ENCODE data around the gene CLEC10A.

The CLEC10A gene

GRCh38 chr17:7043497-7044198 lies 36.4 kb downstream of the CLEC10A start, which contains the start of gene SLC16A11:
Gene SLC16A11, minus strand, starts transcription at chr17:7044092. Its CDS starts 579 bp downstream, at chr17:7043513.
- DNase-seq (ENCODE audit: extremely low spot score), result no peak
- CTCF ChIA-PET, result no interaction called here
- POLR2A ChIA-PET, result interaction anchor here (0.6 kb wide), 1 partner anchor 8 kb away, joined by 3 read pairs; the partner anchor contains the start of gene SLC16A13
- TF ChIP-seq ZNF384 (IDR thresholded peaks at IDR 0.05), result no peak
- no peak for TF ChIP-seq LEF1 (IDR thresholded peaks at IDR 0.05; ENCODE audit: borderline replicate concordance)
- no peak for TF ChIP-seq SUZ12 (IDR thresholded peaks at IDR 0.05)
- TF ChIP-seq SP1 (IDR thresholded peaks at IDR 0.05), result no peak
- no peak for TF ChIP-seq HDGF (IDR thresholded peaks at IDR 0.05; ENCODE audit: borderline replicate concordance)
- TF ChIP-seq TARDBP (IDR thresholded peaks at IDR 0.05), result no peak
- no peak for TF ChIP-seq ELF4 (IDR thresholded peaks at IDR 0.05)

- TF ChIP-seq, protein P1, sequence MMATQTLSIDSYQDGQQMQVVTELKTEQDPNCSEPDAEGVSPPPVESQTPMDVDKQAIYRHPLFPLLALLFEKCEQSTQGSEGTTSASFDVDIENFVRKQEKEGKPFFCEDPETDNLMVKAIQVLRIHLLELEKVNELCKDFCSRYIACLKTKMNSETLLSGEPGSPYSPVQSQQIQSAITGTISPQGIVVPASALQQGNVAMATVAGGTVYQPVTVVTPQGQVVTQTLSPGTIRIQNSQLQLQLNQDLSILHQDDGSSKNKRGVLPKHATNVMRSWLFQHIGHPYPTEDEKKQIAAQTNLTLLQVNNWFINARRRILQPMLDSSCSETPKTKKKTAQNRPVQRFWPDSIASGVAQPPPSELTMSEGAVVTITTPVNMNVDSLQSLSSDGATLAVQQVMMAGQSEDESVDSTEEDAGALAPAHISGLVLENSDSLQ (IDR thresholded peaks at IDR 0.05), result no peak
- TF ChIP-seq LEF1 (IDR thresholded peaks at IDR 0.05; ENCODE audit: borderline replicate concordance) (no peak), FOXA1 (IDR thresholded peaks at IDR 0.05) (no peak), CTBP1 (IDR thresholded peaks at IDR 0.05; ENCODE audit: borderline replicate concordance) (no peak), FOXK2 (IDR thresholded peaks at IDR 0.05) (no peak), SUZ12 (IDR thresholded peaks at IDR 0.05) (no peak), HDGF (IDR thresholded peaks at IDR 0.05; ENCODE audit: borderline replicate concordance) (no peak)
- POLR2A ChIA-PET, result no interaction called here
- CTCF ChIA-PET, result no interaction called here
- DNase-seq (ENCODE audit: extremely low spot score), result no peak
These were observed 36.9 kb downstream of the CLEC10A start for GRCh38 chr17:7043182-7043496.

- ChIA-PET CTCF (no interaction called here), POLR2A (no interaction called here)
- TF ChIP-seq LEF1 (IDR thresholded peaks at IDR 0.05; ENCODE audit: borderline replicate concordance), result no peak
- no peak for TF ChIP-seq HDGF (IDR thresholded peaks at IDR 0.05; ENCODE audit: borderline replicate concordance)
- no peak for TF ChIP-seq FOXA1 (IDR thresholded peaks at IDR 0.05)
- TF ChIP-seq L3MBTL2 (conservative IDR thresholded peaks at IDR 0.05), result no peak
- TF ChIP-seq SP1 (IDR thresholded peaks at IDR 0.05), result no peak
- no peak for TF ChIP-seq FOXM1 (IDR thresholded peaks at IDR 0.05; ENCODE audit: borderline replicate concordance)
- no peak for TF ChIP-seq NFRKB (IDR thresholded peaks at IDR 0.05)
- TF ChIP-seq CTBP1 (IDR thresholded peaks at IDR 0.05; ENCODE audit: borderline replicate concordance), result no peak
- no peak for TF ChIP-seq ELF4 (IDR thresholded peaks at IDR 0.05)
- no peak for TF ChIP-seq SUZ12 (IDR thresholded peaks at IDR 0.05)
- no peak for TF ChIP-seq ARNT (IDR thresholded peaks at IDR 0.05)
- TF ChIP-seq ZNF384 (IDR thresholded peaks at IDR 0.05), result no peak
- TF ChIP-seq, protein P1 (IDR thresholded peaks at IDR 0.05), result no peak
- TF ChIP-seq BHLHE40 (IDR thresholded peaks at IDR 0.05; ENCODE audit: borderline replicate concordance), result no peak
- no peak for TF ChIP-seq TARDBP (IDR thresholded peaks at IDR 0.05)
- no peak for TF ChIP-seq FOXK2 (IDR thresholded peaks at IDR 0.05)
- DNase-seq (ENCODE audit: extremely low spot score), result no peak
These were observed 37.4 kb downstream of the CLEC10A start for GRCh38 chr17:7042501-7043181.

DNA sequence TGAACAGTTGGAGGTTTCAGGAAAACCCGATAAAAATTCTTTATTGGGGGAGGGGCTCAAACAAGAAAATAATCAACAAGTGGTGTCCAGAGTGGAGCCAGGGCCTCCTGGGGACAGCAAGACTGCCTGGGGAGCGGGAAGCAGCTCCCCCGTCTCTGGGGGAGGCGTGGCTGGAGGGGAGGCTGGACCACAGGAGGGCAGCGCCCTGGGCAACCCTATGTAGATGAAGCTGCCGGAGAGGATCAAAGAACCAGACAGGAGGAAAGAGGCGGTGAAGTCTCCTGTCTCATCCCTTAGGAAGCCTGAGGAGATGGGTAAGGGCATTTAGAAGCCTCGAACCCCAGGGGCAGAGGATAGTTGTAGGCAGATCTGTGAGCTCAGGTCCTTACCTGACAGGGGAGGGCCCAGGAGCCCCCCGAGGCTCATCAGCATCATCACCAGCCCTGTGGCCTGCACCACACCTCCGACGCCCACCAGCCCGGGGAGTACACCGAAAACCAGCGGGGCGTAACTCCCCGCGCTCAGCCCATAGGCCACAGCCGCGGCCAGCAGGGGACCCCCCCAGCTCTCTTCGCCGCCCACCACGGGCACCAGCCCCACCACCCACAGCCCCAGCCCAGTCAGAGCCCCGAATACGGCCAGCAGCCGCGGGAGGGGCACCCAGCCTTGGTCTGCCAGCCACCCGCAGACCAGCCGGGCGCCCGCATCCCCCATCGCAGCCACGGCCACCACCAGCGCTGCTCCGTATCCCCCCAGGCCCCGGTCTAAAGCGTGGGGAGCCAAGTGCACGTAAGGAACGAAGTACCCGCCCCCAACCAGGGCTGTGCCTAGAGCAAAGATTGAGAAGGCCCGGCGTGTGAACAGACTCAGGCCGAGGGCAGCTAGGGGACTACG lies 38.2 kb downstream of the CLEC10A start:
- CTCF ChIA-PET, result no interaction called here
- DNase-seq (ENCODE audit: extremely low spot score), result no peak

DNA sequence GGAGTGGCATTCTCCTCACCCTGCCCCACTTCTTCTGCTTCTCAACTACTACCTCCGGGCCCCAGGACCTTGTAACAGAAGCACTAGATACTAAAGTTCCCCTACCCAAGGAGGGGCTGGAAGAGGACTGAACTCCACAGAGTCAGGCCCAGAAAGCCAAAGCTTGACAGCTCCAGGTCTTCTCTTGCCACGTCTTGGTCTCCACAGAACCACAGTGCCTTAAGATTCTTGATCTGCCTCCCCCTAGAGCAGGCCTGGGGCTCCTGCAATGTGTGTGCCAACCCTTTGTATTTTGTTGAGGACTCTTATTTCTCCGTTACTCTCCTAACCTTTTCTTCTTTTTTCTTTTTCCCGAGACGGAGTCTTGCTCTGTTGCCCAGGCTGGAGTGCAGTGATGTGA lies 40.2 kb downstream of the CLEC10A start:
- no peak for DNase-seq (ENCODE audit: extremely low spot score)
- ChIA-PET POLR2A (no interaction called here), CTCF (interaction anchor here (0.6 to 1.1 kb wide), 2 partner anchors 370 to 710 kb away, joined by 4 to 5 read pairs; no protein-coding TSS in a partner anchor)
- no peak for TF ChIP-seq NFRKB (IDR thresholded peaks at IDR 0.05)
- TF ChIP-seq L3MBTL2 (conservative IDR thresholded peaks at IDR 0.05), result no peak
- no peak for TF ChIP-seq FOXA1 (IDR thresholded peaks at IDR 0.05)
- TF ChIP-seq TARDBP (IDR thresholded peaks at IDR 0.05), result no peak
- TF ChIP-seq SP1 (IDR thresholded peaks at IDR 0.05), result no peak
- no peak for TF ChIP-seq FOXM1 (IDR thresholded peaks at IDR 0.05; ENCODE audit: borderline replicate concordance)
- no peak for TF ChIP-seq CTBP1 (IDR thresholded peaks at IDR 0.05; ENCODE audit: borderline replicate concordance)
- no peak for TF ChIP-seq LEF1 (IDR thresholded peaks at IDR 0.05; ENCODE audit: borderline replicate concordance)
- TF ChIP-seq ELF4 (IDR thresholded peaks at IDR 0.05), result no peak
- no peak for TF ChIP-seq HDGF (IDR thresholded peaks at IDR 0.05; ENCODE audit: borderline replicate concordance)
- no peak for TF ChIP-seq SUZ12 (IDR thresholded peaks at IDR 0.05)
- no peak for TF ChIP-seq FOXK2 (IDR thresholded peaks at IDR 0.05)
- no peak for TF ChIP-seq BHLHE40 (IDR thresholded peaks at IDR 0.05; ENCODE audit: borderline replicate concordance)
- no peak for TF ChIP-seq ARNT (IDR thresholded peaks at IDR 0.05)
- no peak for TF ChIP-seq ZNF384 (IDR thresholded peaks at IDR 0.05)
- TF ChIP-seq, protein P1 (IDR thresholded peaks at IDR 0.05), result no peak

More for the DNA sequence above, 38.2 kb downstream of the CLEC10A start:
- no peak for TF ChIP-seq FOXK2 (IDR thresholded peaks at IDR 0.05)
- TF ChIP-seq BHLHE40 (IDR thresholded peaks at IDR 0.05; ENCODE audit: borderline replicate concordance), result no peak
- TF ChIP-seq ARNT (IDR thresholded peaks at IDR 0.05), result no peak
- no peak for TF ChIP-seq FOXA1 (IDR thresholded peaks at IDR 0.05)
- no peak for TF ChIP-seq NFRKB (IDR thresholded peaks at IDR 0.05)
- no peak for TF ChIP-seq TARDBP (IDR thresholded peaks at IDR 0.05)
- no peak for TF ChIP-seq L3MBTL2 (conservative IDR thresholded peaks at IDR 0.05)
- no peak for TF ChIP-seq SP1 (IDR thresholded peaks at IDR 0.05)
- TF ChIP-seq SUZ12 (IDR thresholded peaks at IDR 0.05), result no peak
- POLR2A ChIA-PET, result interaction anchor here (0.9 kb wide), 1 partner anchor 87 kb away, joined by 3 read pairs; no protein-coding TSS in a partner anchor
